Aorta (tissue), 5 donors: ENCODE results near the gene PFKP. TPM values are rescaled to one million over a fixed set of nuclear protein-coding genes. Genes with fewer than 3 reads are reported as not detected.
A peak's percentile ranks its signal among the peaks of the same experiment; 100 is the strongest.

Source experiments
- ATAC-seq: fragments of 200-7000 bp; cut with Tn5 transposase; one replicate; pipeline ENCODE4 v1.9.1; 2022; ENCODE audit warnings: moderate library complexity; ENCODE audit not compliant: low FRiP score
- DNase-seq, 2 donors: peaks; one replicate each; pipeline ENCODE4 v3.0.0-alpha.2; 2020
- H3K27ac ChIP-seq, 2 donors: one replicate each; pipeline ENCODE4 v1.5.1; 2013; ENCODE audit warnings: low read length in 2 of 2, mild to moderate bottlenecking in 2 of 2, moderate library complexity in 2 of 2, control low read depth in 1 of 2, inconsistent platforms in 1 of 2, low read depth in 1 of 2
- H3K27me3 ChIP-seq, 2 donors: one replicate each; pipeline ENCODE4 v1.6.1; 2013; ENCODE audit warnings: control low read depth in 1 of 2, low read length in 1 of 2, mild to moderate bottlenecking in 1 of 2, moderate library complexity in 1 of 2; ENCODE audit not compliant: insufficient read depth in 2 of 2, control insufficient read depth in 1 of 2
- H3K36me3 ChIP-seq, 2 donors: one replicate each; pipeline ENCODE4 v1.6.1; 2013; ENCODE audit warnings: control low read depth in 1 of 2, low read length in 1 of 2, mild to moderate bottlenecking in 1 of 2; ENCODE audit not compliant: insufficient read depth in 2 of 2, control insufficient read depth in 1 of 2
- H3K4me1 ChIP-seq, 2 donors: one replicate each; pipeline ENCODE4 v1.6.1; 2013; ENCODE audit warnings: low read length in 2 of 2, control low read depth in 1 of 2, mild to moderate bottlenecking in 1 of 2, moderate library complexity in 1 of 2; ENCODE audit not compliant: insufficient read depth in 2 of 2, control insufficient read depth in 1 of 2
- H3K4me3 ChIP-seq, 2 donors: one replicate each; pipeline ENCODE4 v1.5.1; 2013; ENCODE audit warnings: low read length in 2 of 2, control low read depth in 1 of 2, mild to moderate bottlenecking in 1 of 2
- H3K9me3 ChIP-seq: one replicate; pipeline ENCODE4 v1.6.1; 2013; ENCODE audit warnings: mild to moderate bottlenecking, low read length; ENCODE audit not compliant: control insufficient read depth
- WGBS, 2 donors: extraction: QIAGEN DNeasy Blood & Tissue Kit; methylation state at CpG; one replicate each; pipeline ENCODE4 v1.1.7; 2013; 5-methylcytosine and 5-hydroxymethylcytosine counted together
- intact Hi-C, 2 donors: fragments of 100-400 bp; cut with DNase I; formaldehyde crosslinking; loops; one replicate each; pipeline versions ENCODE4 v1.14.2 to v1.15.0; 2022
- polyA plus RNA-seq, 2 donors: library from polyadenylated mRNA; stranded (reverse); fragments of 200-250 nt; gene quantifications; one replicate each; pipeline ENCODE4 v1.2.3, GENCODE V29; 2013
- total RNA-seq, 2 donors: library from RNA; stranded (reverse); fragmentation: NEBNext Ultra II Directional; extraction: Animal tissue kit (Norgen Biotek cat#: 25700); gene quantifications; one replicate each; pipeline ENCODE4 v1.2.1, GENCODE V29; 2021
- donor health status: healthy with polysubstance abuse.
- donor health status: Bipolar disorder and iron deficiency.
- donor health status: DM: no; HTN: no; CAD: no.
- donor health status: DM: no; HTN: no; CAD: no.
- donor health status: DM: yes; HTN: yes; CAD: no.

The PFKP gene
- total and polyA plus RNA-seq, 4 donors: 40.3 to 167 (median 119) TPM

GRCh38 chr10:3148041-3148440 is 80.7 kb downstream of the PFKP start:
- WGBS, 2 donors: 85 to 93% methylated on average over 17 of the region's 17 CpGs
- Histone ChIP-seq H3K4me3 (no peak overlapping the region), H3K36me3 (peaks cover 10 to 26% of the 10 kb centered on the region in 2 donors), H3K9me3 (no peaks in the 10 kb centered on the region), H3K27me3 (no peaks in the 10 kb centered on the region), H3K27ac (no peak overlapping the region), H3K4me1 (no peaks in the 10 kb centered on the region)
- no peak for DNase-seq
- intact Hi-C loops: no loop called here
- ATAC-seq: no peak

GRCh38 chr10:3148994-3149393 is 81.6 kb downstream of the PFKP start:
- WGBS, 2 donors: 77% methylated on average over 9 of the region's 9 CpGs
- intact Hi-C loops: no loop called here
- Histone ChIP-seq H3K27ac (no peak overlapping the region), H3K36me3 (peaks cover 13 to 22% of the 10 kb centered on the region in 2 donors), H3K4me1 (no peaks in the 10 kb centered on the region), H3K9me3 (no peaks in the 10 kb centered on the region), H3K4me3 (no peak overlapping the region), H3K27me3 (no peaks in the 10 kb centered on the region)
- ATAC-seq (no peak), DNase-seq (no peak)

- Histone ChIP-seq H3K9me3 (no peaks in the 10 kb centered on the region), H3K4me3 (no peak overlapping the region), H3K4me1 (no peaks in the 10 kb centered on the region), H3K36me3 (peaks cover 17 to 21% of the 10 kb centered on the region in 2 donors), H3K27ac (no peak overlapping the region), H3K27me3 (no peaks in the 10 kb centered on the region)
- DNase-seq (no peak), ATAC-seq (no peak)
- intact Hi-C loops: no loop called here
- 84 to 89% methylated on average over 11 of the region's 11 CpGs for WGBS, 2 donors
Measured at GRCh38 chr10:3149918-3150317, 82.6 kb downstream of the PFKP start.

- H3K27me3 ChIP-seq: no peaks in the 10 kb centered on the region
- H3K36me3 ChIP-seq: peaks cover 15 to 22% of the 10 kb centered on the region in 2 donors
- H3K27ac ChIP-seq: no peak overlapping the region
- 92 to 95% methylated on average over 13 of the region's 13 CpGs for WGBS, 2 donors
- ATAC-seq (no peak), DNase-seq (no peak)
- intact Hi-C loops: no loop called here
- H3K4me3 ChIP-seq: no peak overlapping the region
- no peaks in the 10 kb centered on the region for H3K9me3 ChIP-seq
- H3K4me1 ChIP-seq: no peaks in the 10 kb centered on the region
Measured at GRCh38 chr10:3150366-3150765, 83.0 kb downstream of the PFKP start.

- Histone ChIP-seq H3K9me3 (no peaks in the 10 kb centered on the region), H3K27ac (no peak overlapping the region), H3K36me3 (peaks cover 15 to 22% of the 10 kb centered on the region in 2 donors), H3K4me3 (no peak overlapping the region), H3K4me1 (no peaks in the 10 kb centered on the region), H3K27me3 (no peaks in the 10 kb centered on the region)
- 83 to 90% methylated on average over 14 of the region's 14 CpGs for WGBS, 2 donors
- ATAC-seq (no peak), DNase-seq (no peak)
- intact Hi-C loops: no loop called here
Measured at GRCh38 chr10:3150961-3151360, 83.6 kb downstream of the PFKP start.

GRCh38 chr10:3151889-3152565 is 84.7 kb downstream of the PFKP start:
- Histone ChIP-seq H3K27me3 (no peaks in the 10 kb centered on the region), H3K4me3 (no peak overlapping the region), H3K9me3 (no peaks in the 10 kb centered on the region), H3K27ac (no peak overlapping the region), H3K36me3 (peaks cover 14 to 22% of the 10 kb centered on the region in 2 donors), H3K4me1 (no peaks in the 10 kb centered on the region)
- DNase-seq (no peak), ATAC-seq (peak; percentile 36)
- 92% methylated on average over 13 of the region's 13 CpGs for WGBS, 2 donors
- intact Hi-C loops: no loop called here

GRCh38 chr10:3152566-3152935 is 85.2 kb downstream of the PFKP start:
- ATAC-seq (peak; percentile 27), DNase-seq (no peak)
- Histone ChIP-seq H3K4me1 (no peaks in the 10 kb centered on the region), H3K27ac (no peak overlapping the region), H3K27me3 (no peaks in the 10 kb centered on the region), H3K9me3 (no peaks in the 10 kb centered on the region), H3K4me3 (no peak overlapping the region), H3K36me3 (peaks cover 10 to 21% of the 10 kb centered on the region in 2 donors)
- intact Hi-C loops: no loop called here
- 85% methylated on average over 9 of the region's 9 CpGs for WGBS, 2 donors

- WGBS, 2 donors: 95 to 96% methylated on average over 10 of the region's 10 CpGs
- ATAC-seq (no peak), DNase-seq (no peak)
- peaks cover 10 to 18% of the 10 kb centered on the region in 2 donors for H3K36me3 ChIP-seq
- H3K9me3 ChIP-seq: no peaks in the 10 kb centered on the region
- H3K27ac ChIP-seq: no peak overlapping the region
- no peak overlapping the region for H3K4me3 ChIP-seq
- H3K4me1 ChIP-seq: no peaks in the 10 kb centered on the region
- intact Hi-C loops: no loop called here
- H3K27me3 ChIP-seq: no peaks in the 10 kb centered on the region
Measured at GRCh38 chr10:3154666-3155065, 87.3 kb downstream of the PFKP start.

GRCh38 chr10:3159152-3159551 is 91.8 kb downstream of the PFKP start:
- no peak for ATAC-seq
- Histone ChIP-seq H3K36me3 (peaks cover 12 to 19% of the 10 kb centered on the region in 2 donors), H3K27me3 (no peaks in the 10 kb centered on the region), H3K4me3 (no peak overlapping the region), H3K9me3 (no peaks in the 10 kb centered on the region), H3K27ac (no peak overlapping the region), H3K4me1 (no peaks in the 10 kb centered on the region)
- 85 to 86% methylated on average over 10 of the region's 10 CpGs for WGBS, 2 donors
- intact Hi-C loops: no loop called here
- DNase-seq: no peak
